ENCODE measurements around the gene MPZL2.

The MPZL2 gene

GRCh38 chr11:118283037-118283636 lies 19.0 kb upstream of the MPZL2 start:
- no peak for DNase-seq

GRCh38 chr11:118282606-118283005 lies 18.5 kb upstream of the MPZL2 start:
- DNase-seq, result no peak

DNA sequence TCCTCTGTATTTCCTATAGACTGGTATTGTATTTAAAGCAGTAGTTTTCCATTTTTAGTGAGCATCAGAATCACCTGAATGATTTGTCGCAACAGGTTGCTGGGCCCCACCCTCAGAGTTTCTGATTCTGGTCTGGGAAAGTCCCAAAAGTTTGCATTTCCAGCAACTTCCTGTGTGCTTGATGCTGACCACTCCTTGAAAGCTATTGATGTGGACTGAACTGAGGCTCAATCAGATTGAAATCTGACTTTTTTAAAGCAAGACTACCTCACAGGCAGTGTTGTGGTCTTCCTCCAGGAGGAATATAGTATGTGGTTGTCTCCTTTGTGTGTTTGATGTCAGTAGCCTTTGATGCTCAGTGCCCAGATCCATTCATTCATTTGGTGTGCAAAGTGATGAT lies 17.2 kb upstream of the MPZL2 start:
- no peak for DNase-seq

DNA sequence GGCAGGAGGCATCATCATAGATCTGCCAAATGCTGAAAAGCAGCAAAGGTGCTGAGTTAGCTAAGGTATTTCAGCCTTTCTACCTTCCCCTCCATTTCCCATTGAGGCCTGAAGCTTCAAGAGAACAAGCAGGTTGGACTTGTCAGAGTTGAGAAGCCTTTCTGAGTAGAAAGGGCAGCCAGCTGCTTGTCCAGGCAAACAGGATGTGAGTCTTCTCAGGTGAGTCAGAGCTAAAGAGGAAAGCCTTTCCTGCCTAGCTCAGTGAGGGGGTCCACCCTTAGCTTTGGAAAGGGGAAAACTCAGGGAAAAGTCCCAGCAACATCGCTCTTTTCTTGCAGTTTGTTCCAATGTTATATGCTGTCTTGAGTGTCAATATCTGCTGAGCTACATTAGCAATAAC lies 13.2 kb upstream of the MPZL2 start:
- peak; percentile 59 for DNase-seq

- DNase-seq, result no peak
These were observed 12.3 kb upstream of the MPZL2 start for GRCh38 chr11:118276422-118276821.

GRCh38 chr11:118275176-118275575 lies 11.1 kb upstream of the MPZL2 start:
- DNase-seq, result no peak

DNA sequence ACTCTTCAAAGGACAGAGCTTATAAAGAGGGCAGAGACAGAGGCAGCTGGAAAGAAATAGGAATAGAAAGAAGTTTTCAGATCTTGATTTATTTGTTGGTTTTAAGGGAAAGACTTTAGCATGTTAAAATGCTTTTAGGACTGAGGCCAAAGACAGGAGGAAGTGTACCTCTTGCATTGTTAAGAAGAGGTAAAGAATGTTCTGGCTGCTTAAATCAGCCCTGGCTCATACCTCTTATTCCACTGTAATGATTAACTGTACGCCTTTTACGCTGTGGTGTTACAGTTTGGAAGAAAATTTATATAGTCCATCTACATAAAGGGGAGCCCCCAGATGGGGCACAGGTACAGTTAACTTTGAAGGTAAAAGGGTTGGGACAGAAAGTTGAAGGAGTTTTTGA lies 10.1 kb upstream of the MPZL2 start:
- no peak for DNase-seq

- DNase-seq, result no peak
These were observed 7.9 kb upstream of the MPZL2 start for GRCh38 chr11:118272001-118272400.

DNA sequence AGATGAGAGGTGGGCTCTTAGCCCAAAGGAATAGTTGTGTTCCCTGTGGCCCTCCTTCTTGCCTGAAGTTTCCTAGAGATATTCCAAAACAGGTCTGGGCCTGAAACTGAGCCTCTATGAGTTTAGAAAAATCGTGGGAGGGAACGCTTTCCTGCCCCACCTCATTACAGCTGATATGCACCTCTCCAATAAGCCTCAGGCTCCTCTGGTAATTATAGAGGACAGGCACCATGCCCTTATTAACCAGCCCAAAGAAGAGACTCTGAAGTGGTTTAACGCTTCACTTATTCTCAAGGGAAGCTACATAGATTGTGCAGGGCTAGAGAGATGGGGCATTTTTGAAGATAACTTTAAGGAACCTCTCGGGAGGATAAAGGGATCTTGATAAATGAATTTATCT lies 3.4 kb upstream of the MPZL2 start:
- DNase-seq, result no peak

- DNase-seq, result no peak
These were observed 1.9 kb upstream of the MPZL2 start for GRCh38 chr11:118265954-118266353.

DNA sequence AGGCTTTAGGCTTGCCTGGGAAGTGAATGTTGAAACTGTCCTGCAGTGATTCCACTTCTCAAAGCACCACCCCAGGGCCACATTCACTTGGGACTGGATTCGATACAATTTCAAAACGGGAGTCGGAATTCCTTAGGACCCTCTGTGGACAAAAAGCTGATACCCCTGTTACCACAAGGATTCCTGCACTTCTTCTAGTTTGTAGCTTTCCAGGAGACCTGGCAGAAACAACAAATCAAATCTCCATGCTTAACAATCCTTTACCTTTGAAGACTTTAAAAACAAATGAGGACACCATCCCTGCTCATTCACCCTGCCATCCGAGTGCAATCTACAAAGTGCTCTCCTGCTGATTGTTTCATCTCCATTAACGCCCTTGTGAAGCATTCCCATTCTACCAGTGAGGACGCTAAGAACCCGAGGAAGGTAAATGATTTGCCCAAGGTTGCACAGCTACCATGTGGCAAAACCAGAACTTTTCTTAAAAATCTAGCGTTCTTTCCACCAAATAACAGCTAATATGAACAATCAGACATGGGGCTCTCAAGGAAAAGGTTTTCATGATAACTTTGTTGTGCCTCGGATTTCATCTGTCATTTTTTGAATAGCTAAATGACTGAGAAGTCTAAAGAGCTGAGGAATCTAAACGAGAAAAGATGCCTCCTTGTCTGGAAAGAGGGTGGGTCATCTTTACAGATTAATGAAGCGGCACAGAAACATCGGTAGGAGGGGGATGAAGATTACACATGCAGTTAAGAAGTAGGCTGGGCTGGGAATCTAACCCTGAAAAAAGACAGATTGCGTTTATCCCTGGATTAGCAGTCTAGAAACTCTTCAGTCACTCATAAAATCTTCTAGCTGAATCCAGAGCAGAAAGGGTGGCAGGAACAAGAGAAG lies 720 bp upstream of the MPZL2 start:
- no peak for DNase-seq

- no peak for DNase-seq
These were observed 985 bp downstream of the MPZL2 start for GRCh38 chr11:118263112-118263511.

- DNase-seq, result no peak
These were observed 3.7 kb downstream of the MPZL2 start for GRCh38 chr11:118260353-118260752.

DNA sequence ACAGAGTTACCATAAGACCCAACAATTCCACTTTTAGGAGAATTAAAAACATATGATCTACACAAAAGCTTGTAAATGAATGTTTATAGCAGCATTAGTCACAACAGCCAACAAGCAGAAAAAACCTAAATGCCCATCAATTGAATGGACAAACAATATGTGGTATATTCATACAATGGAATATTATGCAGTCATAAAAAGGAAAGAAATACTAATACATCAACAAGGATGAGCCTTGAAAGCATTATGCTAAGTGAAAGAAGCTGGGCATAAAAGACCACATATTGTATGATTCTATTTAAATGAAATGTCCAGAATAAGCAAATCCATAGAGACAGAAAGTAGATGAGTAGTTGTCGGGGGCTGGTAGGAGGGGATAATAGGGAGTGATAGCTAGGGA lies 5.0 kb downstream of the MPZL2 start:
- DNase-seq, result no peak

- no peak for DNase-seq
These were observed 5.7 kb downstream of the MPZL2 start for GRCh38 chr11:118258410-118258809.

- no peak for DNase-seq
These were observed 11.4 kb downstream of the MPZL2 start for GRCh38 chr11:118252688-118253087.

DNA sequence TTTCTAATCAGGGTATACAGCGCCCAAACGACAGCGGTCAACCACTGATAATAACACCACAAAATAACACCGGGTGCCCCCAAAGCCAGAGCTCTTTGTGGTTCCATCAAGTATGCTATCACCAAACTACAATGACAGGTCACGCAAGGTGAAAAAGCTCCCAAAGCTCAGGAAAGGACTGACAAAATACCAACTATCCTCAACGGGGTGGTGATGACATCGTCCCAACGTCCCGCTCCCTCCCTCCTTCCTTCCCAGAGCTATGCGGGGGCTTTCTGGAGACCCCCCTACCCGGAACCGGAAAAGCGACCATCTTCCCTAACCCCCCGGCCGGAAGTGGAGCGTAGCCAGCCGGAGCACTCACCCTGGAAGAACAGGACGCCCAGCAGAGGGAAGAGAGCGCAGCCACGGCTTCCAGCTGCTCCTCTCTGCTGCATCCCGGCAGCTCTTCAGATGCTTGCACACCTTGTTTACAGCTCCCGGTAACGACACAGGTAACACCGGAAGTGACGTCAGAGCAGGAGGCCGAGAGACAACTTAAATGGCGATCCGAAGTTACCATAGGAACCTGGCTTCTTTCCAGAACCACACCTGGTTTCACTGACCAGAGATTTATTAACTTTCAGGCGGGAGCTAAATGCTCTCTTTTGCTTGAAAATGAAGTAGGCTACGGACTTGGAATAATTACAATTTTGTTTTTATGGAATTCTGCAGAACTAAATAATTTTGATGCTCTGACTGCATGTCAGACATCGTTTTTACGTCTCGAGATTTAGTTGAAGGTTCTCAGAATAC lies 12.0 kb downstream of the MPZL2 start, which contains the start of gene MPZL3:
TSS of gene MPZL3 (minus strand) at position 508 of the 795 bp plus-strand sequence. CDS start at position 437, 71 bp downstream.
- peak; percentile 37 for DNase-seq

- no peak for DNase-seq
These were observed 17.1 kb downstream of the MPZL2 start for GRCh38 chr11:118247041-118247440.

DNA sequence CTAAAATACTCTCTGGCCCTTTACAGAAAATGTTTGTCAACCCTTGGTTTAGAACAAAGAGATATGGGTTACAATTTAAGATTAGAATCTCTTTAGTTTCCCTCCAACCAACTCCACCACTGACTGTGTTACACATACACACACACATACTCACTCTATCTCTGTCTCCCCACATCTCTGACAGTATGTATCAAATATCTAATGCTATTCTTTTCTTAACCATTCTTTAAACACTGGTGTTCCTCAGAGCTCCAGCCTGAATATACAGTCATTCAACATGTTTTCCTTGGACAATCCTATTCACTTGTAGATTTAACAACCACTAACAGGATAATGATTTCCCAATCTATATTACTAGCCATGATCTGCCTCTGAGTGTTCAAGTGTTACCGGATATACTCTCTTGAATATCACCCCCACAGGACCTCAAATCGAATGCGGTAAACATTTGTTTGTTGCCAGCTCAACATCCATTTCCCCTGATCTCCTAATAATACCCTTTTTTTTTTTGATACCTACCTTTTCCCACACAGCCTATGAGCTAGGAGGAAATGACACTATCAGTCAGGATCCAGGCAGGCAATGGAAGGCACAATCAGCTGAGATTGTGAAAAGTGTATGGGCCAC lies 18.0 kb downstream of the MPZL2 start:
- no peak for DNase-seq

GRCh38 chr11:118243993-118244762 lies 19.9 kb downstream of the MPZL2 start:
- no peak for DNase-seq

DNA sequence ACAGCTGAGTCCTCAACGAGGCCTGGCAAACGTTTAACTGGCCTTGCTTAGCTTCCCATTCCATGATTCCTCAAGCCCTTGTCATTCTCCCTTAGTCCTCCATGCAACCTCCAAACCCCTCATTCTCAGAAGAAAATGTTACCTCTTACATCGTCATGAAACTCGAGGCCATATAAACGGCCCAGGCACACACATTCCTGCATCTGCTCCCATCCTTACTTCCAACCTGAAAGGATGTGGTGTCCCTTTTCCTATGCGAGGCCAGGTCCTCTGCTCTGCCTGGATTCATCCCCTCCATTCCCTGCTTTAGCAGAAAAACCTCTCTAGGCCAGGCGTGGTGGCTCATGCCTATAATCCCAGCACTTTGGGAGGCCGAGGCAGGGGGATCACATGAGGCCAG lies 20.9 kb downstream of the MPZL2 start:
- DNase-seq, result no peak

- DNase-seq, result no peak
These were observed 22.4 kb downstream of the MPZL2 start for GRCh38 chr11:118241764-118242098.

Data from 8988T (cell line).